HG03575 (cell line): Measurements from ENCODE around the gene PPP1R11.

Experiments
- ATAC-seq: cut with Tn5 transposase; IDR thresholded peaks from one replicate; pipeline ENCODE4 v1.9.1; 2021; ENCODE audit not compliant: unreplicated experiment, insufficient number of reproducible peaks, low FRiP score; ENCODE audit errors: extremely low read depth

Gene PPP1R11

DNA sequence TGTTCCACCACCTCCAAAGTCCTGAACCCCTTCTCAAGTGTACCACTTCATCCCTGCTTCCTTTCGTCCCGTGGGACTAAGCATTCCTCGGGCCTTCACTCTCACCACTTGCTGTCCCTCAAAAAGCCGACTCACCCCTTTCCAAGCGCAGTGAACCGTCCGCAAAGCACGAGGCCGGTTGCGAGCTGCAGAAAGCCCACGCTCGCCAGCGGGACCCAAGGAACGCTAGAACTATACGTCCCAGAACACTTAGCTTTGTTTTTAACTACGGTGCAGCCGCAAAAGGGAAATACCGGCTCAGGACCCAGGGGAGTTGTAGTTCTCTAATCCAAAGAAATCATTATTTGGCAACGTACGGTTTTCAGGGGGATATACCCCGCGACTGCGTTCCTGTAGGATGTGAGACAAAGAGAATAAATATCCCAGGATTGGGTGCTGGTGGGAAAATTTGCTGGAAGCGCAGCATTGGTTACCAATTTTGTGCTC is 6.3 kb upstream of the PPP1R11 start:
- no peak for ATAC-seq

DNA sequence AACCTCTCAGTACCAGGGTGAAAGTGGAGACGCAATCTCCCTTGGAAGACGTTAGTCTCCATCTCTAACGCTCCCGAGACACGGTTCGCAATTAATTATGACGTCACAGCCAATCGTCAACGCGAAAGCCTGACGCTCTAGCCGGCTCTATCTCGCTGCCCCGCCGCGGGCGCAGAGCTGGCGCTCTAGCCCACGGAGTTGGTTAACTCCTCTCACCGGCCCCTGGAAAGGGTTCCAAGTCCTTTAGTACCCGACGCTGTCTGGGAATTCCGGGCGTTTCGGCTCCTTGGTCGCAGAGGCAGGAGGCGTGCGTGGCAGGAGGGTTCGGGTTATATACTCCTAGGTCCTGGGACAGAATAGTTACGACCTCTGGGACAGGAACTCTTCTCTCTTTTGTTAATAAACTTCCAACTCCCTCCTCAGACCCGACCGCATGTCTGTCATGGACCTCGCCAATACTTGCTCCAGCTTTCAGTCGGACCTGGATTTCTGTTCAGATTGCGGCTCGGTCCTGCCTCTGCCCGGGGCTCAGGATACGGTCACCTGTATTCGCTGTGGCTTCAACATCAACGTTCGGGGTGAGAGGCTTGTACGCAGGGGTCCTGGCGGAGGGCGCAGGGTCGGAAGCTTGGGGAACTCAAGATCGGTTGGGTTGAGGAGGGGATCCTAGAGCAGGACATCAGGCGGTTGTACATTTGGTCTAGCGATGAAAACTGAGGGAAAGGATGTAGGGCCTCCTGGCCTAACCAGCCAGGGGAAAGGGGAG is 5.7 kb upstream of the PPP1R11 start, which contains the start of gene POLR1H:
Gene POLR1H, plus strand, starts transcription at position 174 of the 766 bp plus-strand sequence. Its CDS starts 260 bp downstream, at position 434.
- no peak for ATAC-seq

DNA sequence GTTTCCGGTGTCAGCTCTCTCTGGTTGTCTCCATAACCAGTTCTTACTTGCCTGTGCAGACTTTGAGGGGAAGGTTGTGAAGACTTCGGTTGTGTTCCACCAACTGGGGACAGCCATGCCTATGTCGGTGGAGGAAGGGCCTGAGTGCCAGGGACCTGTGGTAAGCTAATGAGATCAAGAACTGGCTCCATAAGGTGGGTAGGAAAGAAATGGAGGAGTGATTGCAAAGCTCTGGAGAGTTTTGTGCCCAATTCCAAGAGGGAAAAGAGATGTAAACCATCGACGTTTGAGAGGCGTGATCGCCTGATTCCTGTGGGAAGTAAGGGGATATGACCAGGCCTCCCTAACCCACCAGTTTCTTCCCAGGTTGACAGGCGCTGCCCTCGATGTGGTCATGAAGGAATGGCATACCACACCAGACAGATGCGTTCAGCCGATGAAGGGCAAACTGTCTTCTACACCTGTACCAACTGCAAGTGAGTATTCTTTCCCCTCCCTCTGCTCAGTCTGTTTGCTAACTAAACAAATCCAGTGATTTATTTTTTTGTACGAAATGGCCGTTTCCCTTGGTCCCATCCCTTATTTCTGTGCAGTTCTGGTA is 5.0 kb upstream of the PPP1R11 start:
- ATAC-seq = no peak

DNA sequence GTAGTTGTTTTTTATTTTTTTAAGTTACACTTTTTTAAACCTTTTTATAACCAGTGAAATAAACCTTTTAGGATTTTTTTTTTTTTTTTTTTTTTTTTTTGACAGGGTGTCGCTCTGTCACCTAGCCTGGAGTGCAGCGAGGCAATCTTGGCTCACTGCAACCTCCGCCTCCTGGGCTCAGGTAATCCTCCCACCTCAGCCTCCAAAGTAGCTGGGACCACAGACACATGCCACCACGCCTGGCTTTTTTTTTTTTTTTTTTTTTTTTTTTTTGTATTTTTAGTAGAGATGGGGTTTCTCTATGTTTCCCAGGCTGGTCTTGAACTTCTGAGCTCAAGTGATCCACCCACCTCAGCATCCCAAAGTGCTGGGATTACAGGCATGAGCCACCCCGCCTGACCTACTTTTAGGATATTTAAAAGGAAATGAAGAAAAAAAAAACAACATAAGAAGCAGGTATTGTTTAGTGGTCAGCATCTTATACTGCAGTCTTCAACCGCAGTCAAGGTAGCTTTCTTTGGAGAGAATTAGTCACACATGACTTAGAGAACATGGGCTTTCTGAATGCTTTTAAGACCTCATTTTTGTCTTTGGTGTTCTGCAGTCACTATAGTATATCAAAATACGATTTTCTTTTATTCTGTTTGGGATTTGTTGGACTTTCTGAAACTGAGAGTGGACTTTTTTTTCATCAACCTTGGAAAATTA is 4.4 kb upstream of the PPP1R11 start:
- ATAC-seq = no peak

DNA sequence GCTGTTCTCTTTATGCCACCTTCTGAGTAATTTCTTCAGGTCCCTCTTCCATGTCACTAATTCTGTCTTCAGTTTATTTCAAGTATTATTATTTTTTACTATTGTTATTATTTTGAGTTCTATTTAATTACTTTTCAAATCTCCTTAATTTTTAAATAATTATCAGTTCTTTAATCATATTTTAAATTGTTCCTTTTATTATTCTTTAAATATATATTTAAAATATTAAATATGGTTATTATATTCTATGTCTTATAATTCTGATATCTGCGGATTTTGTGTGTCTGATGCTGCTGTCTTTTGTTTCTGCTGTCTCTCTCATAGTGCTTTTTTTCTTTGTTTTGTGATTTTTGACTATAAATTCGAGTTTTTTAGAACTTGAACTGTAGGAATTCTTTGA is 3.7 kb upstream of the PPP1R11 start:
- no peak for ATAC-seq

DNA sequence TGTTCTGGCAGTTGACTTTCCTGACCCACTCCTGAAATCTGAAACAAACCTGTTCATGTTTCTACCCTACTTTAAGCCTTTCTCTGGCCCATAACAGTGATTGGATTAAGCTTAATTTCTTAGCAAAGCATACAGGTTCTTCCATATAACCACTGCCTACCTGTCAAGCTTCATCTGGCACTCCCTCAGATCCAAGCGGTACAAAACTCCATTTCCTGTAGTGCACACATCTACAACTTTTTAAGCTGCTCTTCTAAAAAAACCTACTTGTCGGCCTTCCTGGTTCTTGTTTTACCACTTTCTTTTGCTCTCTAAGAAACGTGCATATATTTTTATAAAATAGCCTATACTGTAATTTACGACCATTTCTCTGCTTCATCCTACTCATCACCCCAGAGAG is 916 bp upstream of the PPP1R11 start:
- ATAC-seq = no peak

DNA sequence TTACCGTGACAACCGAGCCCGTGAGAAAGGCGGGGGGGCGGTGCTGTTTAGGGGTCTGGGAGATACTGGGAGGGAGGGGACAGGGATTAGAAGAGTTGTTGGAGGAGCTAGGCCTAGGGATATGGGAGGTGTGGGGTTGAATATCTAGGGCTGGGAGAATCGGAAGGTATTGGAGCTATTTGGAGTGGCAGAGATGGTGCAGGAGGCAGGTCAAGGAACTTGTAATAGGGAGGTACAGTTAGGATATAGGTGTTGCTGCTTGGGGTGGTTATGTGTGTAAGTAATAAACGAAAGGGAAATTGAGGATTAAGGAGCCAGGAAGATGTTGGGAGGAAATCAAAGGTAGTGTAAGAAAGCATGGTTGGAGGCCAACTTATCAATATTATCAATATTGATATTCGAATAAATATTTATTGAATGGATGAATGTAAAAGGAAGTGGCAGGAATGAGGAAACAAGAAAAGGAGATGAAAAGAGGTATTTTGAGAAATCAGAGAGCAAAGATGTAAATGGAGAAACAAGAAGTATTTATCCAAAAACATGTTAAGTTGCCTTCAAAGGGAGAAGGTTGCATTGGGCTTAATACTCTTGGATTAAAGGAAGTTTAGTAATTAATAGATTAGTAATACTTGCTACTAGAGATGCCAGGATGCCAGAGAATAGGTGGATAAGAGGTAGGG is 602 bp downstream of the PPP1R11 start:
- ATAC-seq = no peak

DNA sequence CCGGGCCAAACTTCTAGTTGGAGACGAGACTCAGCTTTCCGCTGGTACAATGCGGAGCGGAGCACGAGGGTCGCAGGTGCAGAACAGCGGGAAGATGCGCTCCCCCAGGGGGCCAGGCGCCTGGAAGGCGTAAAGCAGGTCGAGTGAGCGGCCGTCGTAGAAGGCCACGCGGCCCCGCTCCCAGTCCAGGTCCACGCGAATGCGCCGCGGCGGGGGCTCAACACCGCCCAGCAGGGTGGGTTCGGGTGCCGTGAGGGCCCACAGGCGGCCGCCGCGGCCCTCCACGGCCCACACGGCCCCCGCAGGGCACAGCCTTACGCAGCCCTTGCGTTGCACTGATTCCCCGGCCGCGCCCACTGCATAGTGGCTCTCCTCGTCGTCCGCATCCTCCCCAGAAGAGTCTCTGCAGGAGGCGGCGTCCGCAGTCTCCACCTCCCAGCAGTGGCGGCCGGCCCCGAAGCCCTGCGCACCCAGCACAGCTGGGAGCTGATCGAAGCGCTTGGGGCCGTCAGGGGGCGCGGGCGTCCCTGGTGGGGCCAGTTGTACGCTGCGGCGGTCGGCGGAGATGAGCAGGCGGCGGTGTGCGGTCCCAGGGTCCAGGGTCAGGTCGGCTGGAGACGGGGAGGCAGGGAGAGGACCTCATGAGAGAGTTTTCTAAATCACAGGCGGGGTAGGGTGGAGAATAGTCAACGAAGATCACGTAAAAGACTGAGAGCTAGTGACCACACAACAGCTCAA is 4.3 kb downstream of the PPP1R11 start:
- no peak for ATAC-seq

DNA sequence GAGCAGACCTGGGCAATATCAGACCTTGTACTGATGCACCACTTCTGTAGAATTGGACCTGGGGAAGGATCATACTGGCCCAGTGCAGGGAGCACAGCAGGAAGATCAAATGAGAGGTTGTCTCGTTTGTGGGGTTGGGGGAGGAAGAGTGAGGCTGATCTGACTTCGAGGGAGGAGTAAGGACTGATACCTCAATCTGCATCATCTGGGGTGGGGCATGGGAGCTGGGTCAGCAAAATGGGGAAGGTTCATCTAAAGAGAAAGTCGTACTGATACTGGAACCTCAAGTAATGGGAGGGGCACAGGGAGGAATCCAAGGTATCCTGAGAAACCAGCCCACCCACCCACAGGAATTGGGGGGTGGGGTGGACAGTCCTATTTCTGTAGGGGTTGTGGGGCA is 4.9 kb downstream of the PPP1R11 start:
- no peak for ATAC-seq

DNA sequence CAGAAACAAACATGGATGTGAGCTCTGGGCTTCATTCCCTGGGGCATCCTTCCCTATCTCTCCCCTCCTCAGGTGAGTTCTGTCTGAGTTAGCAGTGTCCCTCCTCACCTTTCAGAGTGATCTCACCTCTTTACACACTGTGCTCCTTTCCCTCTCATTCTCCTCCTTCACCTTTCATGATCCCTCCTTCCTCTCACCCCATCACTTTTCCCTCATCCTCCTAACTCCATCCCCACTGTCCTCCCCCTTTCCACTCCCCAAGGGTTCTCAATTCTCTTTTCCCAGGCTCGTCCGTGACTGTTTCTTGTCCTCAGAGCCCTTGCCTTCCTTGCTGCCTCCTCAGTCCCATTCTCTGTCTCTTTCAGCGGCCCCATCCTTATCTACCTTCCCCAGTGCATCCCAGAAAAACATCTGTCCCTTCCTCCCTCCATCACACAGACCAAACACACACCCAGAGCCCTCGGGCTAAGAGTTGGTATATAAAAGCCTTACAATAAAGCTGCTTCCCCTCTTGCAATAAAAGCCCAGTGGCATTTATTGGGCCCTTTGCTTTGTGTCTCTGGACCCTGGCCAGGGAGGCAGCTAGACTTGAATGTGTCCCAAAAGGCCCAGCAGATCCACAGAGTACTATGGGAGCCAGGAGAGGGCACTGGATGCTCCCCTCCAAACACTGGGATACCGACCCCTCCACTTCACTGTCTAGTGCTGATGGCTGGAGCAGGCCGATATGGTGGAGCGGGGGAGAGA is 6.7 kb downstream of the PPP1R11 start:
- ATAC-seq = no peak

DNA sequence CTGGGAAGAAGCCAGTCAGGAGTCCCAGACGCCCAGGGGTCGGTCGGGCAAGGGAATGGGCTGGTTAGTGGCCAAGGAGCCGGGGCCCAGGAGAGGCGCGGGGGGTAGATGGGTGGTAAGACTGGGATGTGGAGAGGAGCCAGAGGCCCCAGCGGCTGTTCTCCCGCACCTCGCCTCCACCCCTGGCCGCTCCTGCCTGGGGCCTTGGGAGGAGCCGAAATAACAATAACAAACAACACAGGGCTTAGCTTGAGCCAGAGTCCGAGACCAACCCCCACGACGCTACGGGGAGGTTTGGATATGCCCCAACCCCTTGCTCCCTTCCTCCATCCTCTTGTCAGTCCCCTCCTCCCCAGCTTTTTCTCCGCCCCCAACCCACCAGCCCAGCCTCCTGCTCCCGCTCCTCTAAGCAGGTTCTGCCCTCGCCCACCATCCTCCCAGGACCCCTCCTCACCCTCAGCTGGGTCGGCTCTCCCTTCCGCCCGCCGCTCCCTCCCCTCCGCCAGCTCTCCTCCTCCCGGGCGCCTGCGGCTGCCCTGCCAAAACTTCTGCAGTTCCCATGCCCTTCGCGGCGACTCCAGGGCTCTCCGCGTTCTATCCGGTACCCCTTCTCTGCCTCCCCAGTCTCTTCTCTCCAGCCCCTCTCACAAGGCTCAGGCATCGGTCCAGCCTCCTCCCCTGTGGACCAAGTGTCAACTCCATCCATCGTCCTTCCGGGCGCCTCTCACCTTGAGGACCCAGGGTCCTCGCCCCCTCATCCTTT is 7.5 kb downstream of the PPP1R11 start:
- no peak for ATAC-seq

DNA sequence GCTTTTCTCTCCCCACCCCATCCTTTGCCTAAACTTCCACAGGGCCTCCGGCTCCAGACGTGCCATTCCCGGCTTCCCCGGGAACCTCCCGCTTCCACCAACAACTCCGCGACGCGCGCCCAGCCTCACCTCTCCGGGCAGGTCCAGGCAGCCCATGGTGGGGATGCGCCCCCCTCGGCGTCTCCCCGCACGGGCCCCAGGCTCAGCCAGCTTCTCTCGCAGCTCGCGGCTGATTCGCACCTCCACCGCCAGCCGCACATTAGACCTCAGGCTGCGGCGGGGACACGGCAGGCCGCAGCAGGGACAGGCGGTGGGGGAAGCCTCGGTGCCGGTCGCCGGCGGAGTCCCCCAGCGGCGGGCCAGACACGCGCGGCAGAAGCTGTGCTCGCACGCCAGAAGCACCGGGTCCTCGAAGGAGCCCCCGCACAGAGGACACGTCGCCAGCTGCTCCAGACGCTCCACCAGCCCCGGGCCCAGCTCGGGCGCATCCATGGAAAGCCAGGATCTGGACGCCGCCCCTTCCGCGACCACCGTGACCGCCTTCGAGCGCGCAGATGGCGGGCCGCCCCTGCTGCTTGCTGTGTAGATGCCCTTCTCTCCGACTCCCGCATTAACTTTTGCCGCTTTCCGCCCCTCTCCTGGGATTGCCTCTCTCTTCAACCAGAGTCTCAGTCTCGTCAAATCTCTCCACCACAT is 8.2 kb downstream of the PPP1R11 start, which contains the start of gene RNF39:
Gene RNF39, minus strand, starts transcription at position 676 of the 696 bp plus-strand sequence. Its CDS starts 184 bp downstream, at position 492.
- ATAC-seq = no peak

DNA sequence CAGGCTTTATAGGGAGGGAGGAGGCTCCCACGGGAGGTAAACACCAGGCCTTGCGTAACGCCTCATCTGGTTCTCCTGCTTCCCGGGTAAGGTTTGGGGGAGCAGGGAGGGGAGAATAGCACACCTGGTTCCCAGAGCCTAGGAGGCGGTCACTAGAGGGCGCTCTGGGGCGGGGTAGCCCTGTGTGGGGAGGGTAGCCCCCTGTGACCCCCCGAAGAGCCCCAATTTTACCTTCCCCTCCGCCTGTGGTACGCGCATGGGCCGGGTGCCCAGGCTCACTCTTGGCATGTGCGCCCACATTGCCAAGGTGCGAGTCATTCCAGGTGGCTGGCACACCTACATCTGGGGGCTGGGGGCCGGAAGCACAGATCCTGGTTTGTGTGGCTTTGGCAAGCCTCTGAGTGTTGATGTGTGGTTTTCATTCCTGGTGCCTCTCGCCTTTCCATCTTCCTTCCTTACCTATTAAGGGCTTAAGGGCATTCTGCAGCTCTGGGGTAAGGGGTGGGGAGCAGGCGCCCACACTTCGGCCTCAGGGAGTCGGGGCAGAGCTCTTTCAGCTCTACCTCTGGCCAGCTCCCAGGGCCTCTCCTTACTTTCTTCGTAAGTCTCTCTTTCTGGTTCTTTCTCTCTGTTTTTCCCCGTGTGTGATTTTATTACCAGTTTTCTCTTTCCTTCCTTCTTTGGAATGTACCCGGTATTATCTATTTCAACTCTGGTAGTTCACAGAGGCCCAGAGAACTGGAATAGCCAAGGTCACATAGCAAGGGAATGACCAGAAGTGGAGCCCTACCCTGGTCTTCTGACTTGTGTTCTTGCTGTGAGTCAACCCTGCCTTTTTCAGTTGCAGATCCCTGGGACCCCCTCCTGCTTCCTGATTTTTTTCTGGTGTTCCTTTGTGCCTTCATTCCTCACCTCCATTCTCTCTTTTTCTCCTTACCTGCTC is 9.1 kb downstream of the PPP1R11 start:
- ATAC-seq = no peak

DNA sequence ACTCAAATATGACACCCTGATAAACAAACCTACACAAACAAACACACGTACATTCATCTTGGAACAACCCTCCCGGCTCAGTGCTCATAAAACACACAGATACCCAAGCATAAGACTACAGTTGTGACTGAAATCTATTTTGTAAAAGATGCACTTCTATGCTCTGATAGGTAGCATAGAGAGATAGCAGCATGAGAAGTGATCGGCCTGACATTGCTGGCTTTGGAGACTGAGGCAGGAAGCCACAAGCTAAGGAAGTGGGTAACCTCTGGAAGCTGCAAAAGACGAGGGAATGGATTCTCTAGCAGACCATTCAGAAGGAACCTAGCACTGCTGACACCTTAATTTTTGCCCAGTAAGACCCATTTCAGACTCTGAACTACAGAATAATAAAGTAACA is 10.2 kb downstream of the PPP1R11 start:
- ATAC-seq = no peak

DNA sequence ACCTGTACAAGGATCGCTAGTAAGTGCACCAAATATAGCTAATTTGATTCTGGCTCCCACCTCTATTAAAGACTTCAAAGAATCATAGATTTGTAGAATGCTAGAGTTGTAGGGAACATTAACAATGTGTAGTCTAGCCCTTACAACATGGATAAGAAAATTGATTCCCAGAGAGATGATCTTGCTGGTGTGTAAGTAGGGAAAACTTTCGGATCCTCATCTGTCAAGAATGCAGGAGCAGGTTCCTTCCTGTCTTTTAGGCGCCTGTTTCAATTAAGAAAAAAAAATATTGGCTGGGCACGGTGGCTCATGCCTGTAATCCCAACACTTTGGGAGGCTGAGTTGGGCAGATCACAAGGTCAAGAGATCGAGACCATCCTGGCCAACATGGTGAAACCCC is 20.9 kb downstream of the PPP1R11 start:
- no peak for ATAC-seq
